Activated CD4-positive, alpha-beta T cell treated with anti-CD3 and anti-CD28 coated beads, Interleukin-2, Interleukin-4, amounts not matched to agents 100 ng/mL and 50 ng/mL, durations not matched to agents 16 hours and 8 hours (primary cell): ENCODE data around the gene P3H2.
"Not testable (repeated sequence)": the region's sequence is repeated elsewhere in the genome, so short reads cannot be mapped to it uniquely, and the experiment has no call there.

Experiments used
- DNase-seq: peaks from one replicate; pipeline ENCODE4 v3.0.0-alpha.2; 2020; ENCODE audit warnings: low spot score

The P3H2 gene

GRCh38 chr3:190083635-190084034 is 37.1 kb downstream of the P3H2 start:
- DNase-seq: no peak

- no peak for DNase-seq
Observed at GRCh38 chr3:190081389-190081788, 39.3 kb downstream of the P3H2 start.

DNA sequence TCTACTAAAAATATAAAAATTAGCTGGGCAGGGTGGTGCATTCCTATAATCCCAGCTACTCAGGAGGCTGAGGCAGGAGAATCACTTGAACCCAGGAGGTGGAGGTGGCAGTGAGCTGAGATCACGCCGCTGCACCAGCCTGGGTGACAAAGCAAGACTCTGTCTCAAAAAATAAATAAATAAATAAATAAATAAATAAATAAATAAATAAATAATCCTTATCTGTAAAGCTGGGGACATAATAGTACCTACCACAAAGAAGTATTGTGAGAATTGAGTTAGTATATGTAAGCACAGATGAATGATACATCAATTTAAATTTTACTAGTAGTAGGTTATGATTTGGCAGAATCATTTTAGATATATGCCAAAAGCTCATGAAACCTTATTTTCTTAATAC is 41.5 kb downstream of the P3H2 start:
- not testable (repeated sequence) for DNase-seq

DNA sequence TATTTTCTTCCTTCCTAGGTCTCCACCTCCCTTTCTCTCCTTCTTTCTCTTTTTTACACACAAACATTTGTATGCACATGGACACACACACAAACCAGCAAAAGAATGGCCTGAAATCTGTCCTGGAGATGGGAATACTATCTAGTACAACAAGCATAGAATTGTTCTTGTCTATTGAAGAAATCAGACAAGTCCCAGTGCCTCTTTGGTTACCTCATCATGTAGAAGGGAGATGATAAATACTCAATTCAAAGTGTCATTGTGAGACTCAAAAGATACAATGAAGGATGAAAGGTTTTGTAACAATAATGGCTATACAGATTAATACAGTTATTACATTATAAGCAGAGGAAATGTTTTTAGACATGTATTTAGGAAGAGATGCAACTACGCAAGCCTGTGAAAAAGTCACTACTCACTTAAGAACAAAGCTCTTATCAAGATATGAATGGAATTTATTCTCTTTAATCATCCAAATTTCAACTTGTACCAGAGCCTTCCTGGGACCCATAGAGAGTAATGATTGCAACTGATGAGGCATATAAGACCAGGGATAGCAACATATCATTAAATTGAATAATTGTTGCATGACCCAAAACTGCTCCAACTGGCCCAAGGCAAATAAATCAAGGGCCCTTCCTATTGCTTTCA is 43.2 kb downstream of the P3H2 start:
- no peak for DNase-seq

- DNase-seq: no peak
Observed at GRCh38 chr3:190076601-190077394, 43.9 kb downstream of the P3H2 start.

DNA sequence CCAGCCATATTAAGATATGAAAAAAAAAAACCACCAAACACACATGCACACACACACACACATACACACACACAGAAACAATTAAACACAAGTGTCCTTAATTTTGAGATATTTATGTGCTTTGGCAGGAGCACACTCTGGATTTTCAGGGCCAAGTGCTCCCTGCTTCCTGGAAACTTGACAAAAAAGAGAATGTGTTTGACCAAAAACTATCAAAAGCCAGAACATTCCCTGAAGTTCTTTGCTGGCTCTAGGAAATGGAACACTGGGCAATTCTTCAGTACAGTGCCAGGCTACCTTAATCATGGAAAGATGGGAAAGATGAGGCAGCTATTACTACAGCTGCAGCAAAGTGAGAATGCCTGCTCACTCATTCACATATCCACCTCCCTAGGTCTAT is 44.6 kb downstream of the P3H2 start:
- no peak for DNase-seq

DNA sequence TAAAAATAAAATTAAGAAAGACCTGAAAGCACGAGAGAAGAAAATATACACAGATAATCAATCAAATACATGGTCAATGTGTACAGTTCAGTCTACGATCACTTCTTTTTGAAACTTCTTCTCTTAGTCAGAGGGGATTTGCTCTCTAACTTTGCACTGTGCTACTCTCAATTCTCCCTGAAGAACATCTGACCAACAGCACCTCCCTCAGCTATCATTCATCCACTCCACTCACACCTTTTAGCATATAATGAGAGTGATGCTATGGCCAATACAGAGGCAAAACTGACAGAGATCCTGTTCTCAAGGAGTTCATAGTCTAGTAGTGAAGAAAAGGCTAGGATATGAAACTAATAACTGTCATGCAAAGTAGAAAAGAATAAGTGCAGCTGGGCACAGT is 45.9 kb downstream of the P3H2 start:
- DNase-seq: no peak

DNA sequence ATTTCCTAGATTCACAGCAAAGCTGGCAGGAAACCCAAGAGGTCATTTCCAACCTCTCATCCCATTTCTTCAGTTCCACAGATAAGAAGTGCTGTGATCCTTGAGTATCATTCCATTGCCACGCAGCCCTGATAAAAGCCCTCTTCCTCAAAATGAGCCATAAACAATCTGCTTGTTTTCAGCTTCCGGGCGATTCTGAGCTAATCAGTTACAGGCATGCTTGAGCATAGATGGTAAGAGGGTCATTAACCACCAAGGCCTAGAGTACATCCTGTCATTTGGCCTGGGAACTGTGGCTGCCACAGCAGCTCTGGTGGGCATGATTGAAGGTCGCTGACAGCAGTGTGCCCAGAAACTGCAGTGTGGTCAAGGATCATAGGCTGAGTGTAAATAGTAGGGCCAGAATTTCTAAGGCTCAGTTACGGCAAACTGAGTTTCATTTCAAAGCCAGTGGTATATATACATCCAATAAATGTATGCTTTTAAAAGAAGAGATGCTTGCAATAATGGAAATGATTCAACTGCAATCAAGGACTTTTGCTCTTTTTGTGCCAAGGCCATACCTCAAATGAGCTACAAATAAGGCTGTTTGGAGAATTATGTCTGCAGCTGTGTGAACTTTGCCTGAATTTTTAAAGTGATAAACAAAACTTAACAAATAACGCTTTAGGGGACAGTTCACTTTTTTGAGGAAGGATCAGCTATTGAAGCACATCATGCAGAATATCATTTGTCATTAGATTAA is 47.3 kb downstream of the P3H2 start:
- DNase-seq: no peak

DNA sequence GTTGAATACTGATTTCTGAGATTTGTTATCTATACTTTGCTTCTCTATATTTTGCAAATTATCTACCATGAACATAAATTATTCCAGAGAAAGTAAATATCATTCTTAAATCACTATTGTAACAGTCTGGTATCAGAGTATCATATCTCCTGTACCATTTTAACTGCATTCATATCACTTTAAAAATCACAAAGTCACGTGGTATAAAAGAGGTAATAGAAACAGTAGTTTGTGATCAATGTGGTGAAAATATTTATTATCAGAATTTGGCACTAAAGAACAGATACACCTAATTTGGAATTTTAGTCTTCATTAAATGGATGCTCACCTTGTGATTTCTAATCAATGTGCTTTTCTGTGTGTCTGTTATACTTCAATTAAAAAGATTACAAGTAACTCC is 47.8 kb downstream of the P3H2 start:
- no peak for DNase-seq

- not testable (repeated sequence) for DNase-seq
Observed at GRCh38 chr3:190071921-190072320, 48.8 kb downstream of the P3H2 start.

- no peak for DNase-seq
Observed at GRCh38 chr3:190070622-190071347, 49.9 kb downstream of the P3H2 start.

DNA sequence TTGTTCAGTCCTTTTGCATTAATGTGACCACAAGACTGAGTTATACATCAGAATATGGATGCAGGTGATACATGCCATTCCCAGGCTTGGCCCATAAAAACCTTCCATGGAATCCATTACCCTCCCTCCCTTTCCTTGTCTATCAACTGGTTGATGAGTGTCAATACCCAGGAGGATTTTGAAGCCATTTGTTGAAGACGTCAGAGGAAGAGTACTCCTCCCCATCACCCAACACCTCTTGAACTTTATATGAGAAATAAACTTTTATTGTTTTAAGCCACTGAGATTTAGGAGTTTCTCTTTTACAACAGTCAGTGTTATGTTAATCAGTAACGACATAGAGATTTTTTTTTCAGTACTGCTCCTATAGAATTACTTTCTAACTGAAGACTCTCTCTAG is 55.5 kb downstream of the P3H2 start:
- DNase-seq: no peak

GRCh38 chr3:190064659-190065058 is 56.0 kb downstream of the P3H2 start:
- no peak for DNase-seq

DNA sequence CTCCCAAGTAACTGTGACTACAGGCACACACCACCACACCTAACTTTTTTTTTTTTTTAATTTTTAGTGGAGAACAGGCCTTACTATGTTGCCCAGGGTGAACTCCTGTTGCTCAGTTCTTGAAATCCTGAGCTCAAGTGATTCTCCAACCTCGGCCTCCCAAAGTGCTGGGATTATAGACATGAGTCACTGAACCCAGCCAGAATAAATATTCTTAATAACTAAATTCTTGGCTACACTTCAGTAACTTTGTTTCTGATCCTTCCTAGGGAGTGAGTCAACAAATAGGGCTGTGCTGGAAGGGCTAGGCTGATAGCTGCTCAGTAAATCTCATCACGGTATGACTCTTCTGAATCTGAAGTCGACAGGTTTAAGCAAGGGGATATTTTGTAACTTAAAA is 56.6 kb downstream of the P3H2 start:
- DNase-seq: no peak

DNA sequence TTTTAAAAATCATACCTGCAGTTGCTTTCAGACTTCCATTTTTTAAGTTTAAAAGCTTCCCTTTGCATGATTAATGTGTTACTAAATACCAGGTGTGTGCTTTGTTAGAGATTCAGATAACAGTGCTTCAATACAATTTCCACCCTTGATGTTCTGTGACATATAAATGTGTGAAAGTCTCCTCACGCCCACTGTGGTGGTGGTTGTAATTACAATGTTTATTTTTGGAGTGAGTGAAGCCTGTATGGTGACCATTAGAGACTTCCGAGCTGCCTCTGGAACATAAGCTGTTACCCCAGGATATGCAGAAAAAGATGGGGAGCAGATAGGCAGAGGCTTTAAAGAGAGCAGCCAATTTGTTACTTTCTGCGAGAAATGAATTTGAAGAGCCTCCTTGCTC is 57.2 kb downstream of the P3H2 start:
- DNase-seq: no peak

GRCh38 chr3:190060192-190060775 is 60.4 kb downstream of the P3H2 start:
- no peak for DNase-seq

DNA sequence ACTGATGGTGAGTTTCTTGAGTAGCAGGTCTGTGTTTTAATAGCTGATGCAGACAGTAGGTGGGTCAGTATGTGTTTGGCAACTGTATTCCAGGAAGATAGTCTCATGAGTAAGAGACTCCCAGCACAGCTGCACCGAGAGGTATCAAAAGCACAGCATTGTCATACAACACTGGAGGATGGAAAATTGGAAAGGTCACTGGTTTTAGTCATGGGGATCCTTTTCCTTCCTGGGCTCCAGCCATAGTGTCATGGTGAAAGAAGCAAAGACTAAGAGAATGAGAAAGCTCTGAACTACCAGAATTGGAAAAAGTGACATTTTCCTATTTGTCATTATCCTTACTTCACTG is 61.5 kb downstream of the P3H2 start:
- no peak for DNase-seq

- DNase-seq: no peak
Observed at GRCh38 chr3:190058521-190059241, 62.0 kb downstream of the P3H2 start.

- DNase-seq: no peak
Observed at GRCh38 chr3:190056742-190057141, 64.0 kb downstream of the P3H2 start.

DNA sequence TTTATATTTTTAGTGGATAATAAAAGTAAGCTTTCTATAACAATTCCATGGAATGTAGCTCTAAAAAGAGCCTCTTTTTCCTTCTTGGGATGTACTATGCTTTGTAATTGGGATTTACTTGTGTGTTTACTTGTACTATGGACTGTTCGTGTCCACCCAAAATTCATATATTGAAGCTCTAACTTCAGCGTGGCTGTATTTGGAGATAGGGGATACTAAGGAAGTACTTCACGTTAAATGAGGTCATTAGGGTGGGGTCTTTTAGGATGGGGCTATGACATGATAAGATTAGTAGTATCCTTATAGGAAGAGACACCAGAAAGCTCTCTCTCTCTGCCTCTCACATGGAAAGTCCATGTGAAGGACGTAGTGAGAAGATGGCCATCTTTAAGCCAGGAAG is 64.9 kb downstream of the P3H2 start:
- no peak for DNase-seq

- DNase-seq: no peak
Observed at GRCh38 chr3:190053919-190054672, 66.6 kb downstream of the P3H2 start.
